Tibial nerve (tissue), 4 donors: Measurements from ENCODE around the gene PRPF6. TPM values are rescaled to one million over a fixed set of nuclear protein-coding genes. Genes with fewer than 3 reads are reported as not detected.

Source experiments
- DNase-seq, 2 donors: peaks; one replicate each; pipeline ENCODE4 v3.0.0-alpha.2; 2019; ENCODE audit warnings: low spot score in 2 of 2
- H3K27ac ChIP-seq, 4 donors: fragments of 200-600 bp; sonication (generic) in 3 of 4; one replicate each; pipeline ENCODE4 v1.5.1; 2017 to 2019; ENCODE audit warnings: mild to moderate bottlenecking in 1 of 4
- H3K27me3 ChIP-seq, 2 donors: fragments of 200-600 bp; sonication (generic) in 1 of 2; one replicate each; pipeline versions ENCODE4 v1.5.1 to v1.6.0; 2017 to 2019
- H3K36me3 ChIP-seq, 3 donors: fragments of 200-600 bp; sonication (generic); one replicate each; pipeline ENCODE4 v1.5.1; 2018 to 2019
- H3K4me1 ChIP-seq, 4 donors: fragments of 200-600 bp; sonication (generic) in 3 of 4; one replicate each; pipeline ENCODE4 v1.5.1; 2017 to 2019
- H3K4me3 ChIP-seq, 4 donors: fragments of 200-600 bp; sonication (generic) in 3 of 4; one replicate each; pipeline ENCODE4 v1.5.1; 2017 to 2019; ENCODE audit warnings: mild to moderate bottlenecking in 1 of 4, moderate library complexity in 1 of 4
- H3K9me3 ChIP-seq, 4 donors: fragments of 200-600 bp; sonication (generic) in 3 of 4; one replicate each; pipeline ENCODE4 v1.5.1; 2017 to 2019
- CTCF ChIP-seq, 5 experiments: fragments of 200-600 bp in 3 of 5; fragments of 450-650 bp in 2 of 5; sonication (generic) in 3 of 5; IDR thresholded peaks; one replicate each; pipeline ENCODE4 v1.5.1; 2016 to 2019; ENCODE audit warnings: antibody characterized with exemption in 5 of 5, mild to moderate bottlenecking in 3 of 5, moderate library complexity in 2 of 5
- EP300 ChIP-seq, 2 donors: sonication (generic); formaldehyde crosslinking; IDR thresholded peaks; one replicate each; pipeline ENCODE4 v1.6.1; 2017; ENCODE audit warnings: antibody characterized with exemption in 2 of 2, mild to moderate bottlenecking in 1 of 2
- POLR2A ChIP-seq, 2 donors: fragments of 450-650 bp; IDR thresholded peaks; one replicate each; pipeline ENCODE4 v1.6.1; 2017; ENCODE audit warnings: antibody characterized with exemption in 2 of 2, mild to moderate bottlenecking in 2 of 2, moderate library complexity in 2 of 2
- WGBS, 2 donors: methylation state at CpG; one replicate each; pipeline ENCODE4 v1.1.5; 2018; 5-methylcytosine and 5-hydroxymethylcytosine counted together
- total RNA-seq, 4 donors: library from RNA; depleted of rRNA; stranded (reverse); fragments of >200 nt; gene quantifications; one replicate each; pipeline ENCODE4 v1.1.0, GENCODE V29; 2016

PRPF6 gene
- total RNA-seq, 4 donors from 2014 or later: 70.5 to 77.0 (median 73.8) TPM

- peaks cover 0 to 39% (median 0%) of the 10 kb centered on the region in 3 donors for H3K36me3 ChIP-seq
- TF ChIP-seq EP300 (IDR thresholded peaks at IDR 0.05) (no peak), POLR2A (IDR thresholded peaks at IDR 0.05) (no peak), CTCF (IDR thresholded peaks at IDR 0.05) (no peak)
- H3K4me3 ChIP-seq: no peak overlapping the region
- WGBS, 2 donors: 45 to 49% methylated on average over 5 of the region's 5 CpGs
- H3K27me3 ChIP-seq: no peaks in the 10 kb centered on the region
- H3K27ac ChIP-seq: no peak overlapping the region
- no peak for DNase-seq
- no peaks in the 10 kb centered on the region for H3K9me3 ChIP-seq
- peaks cover 0 to 40% (median 20%) of the 10 kb centered on the region in 4 donors for H3K4me1 ChIP-seq
Observed at GRCh38 chr20:64065974-64066343, 85.0 kb downstream of the PRPF6 start.

GRCh38 chr20:64067005-64067632, 86.2 kb downstream of the PRPF6 start:
- Histone ChIP-seq H3K27me3 (no peaks in the 10 kb centered on the region), H3K27ac (no peak overlapping the region), H3K36me3 (peaks cover 0 to 50% (median 0%) of the 10 kb centered on the region in 3 donors), H3K9me3 (no peaks in the 10 kb centered on the region), H3K4me3 (no peak overlapping the region), H3K4me1 (peaks cover 0 to 39% (median 20%) of the 10 kb centered on the region in 4 donors)
- TF ChIP-seq POLR2A (IDR thresholded peaks at IDR 0.05) (no peak), EP300 (IDR thresholded peaks at IDR 0.05) (no peak), CTCF (IDR thresholded peaks at IDR 0.05) (no peak)
- WGBS, 2 donors: 65 to 66% methylated on average over 4 to 6 of the region's 6 CpGs
- no peak for DNase-seq

GRCh38 chr20:64067733-64068307, 86.9 kb downstream of the PRPF6 start:
- Histone ChIP-seq H3K4me3 (no peak overlapping the region), H3K36me3 (peaks cover 0 to 57% (median 0%) of the 10 kb centered on the region in 3 donors), H3K4me1 (peaks cover 0 to 33% (median 17%) of the 10 kb centered on the region in 4 donors), H3K9me3 (no peaks in the 10 kb centered on the region), H3K27me3 (no peaks in the 10 kb centered on the region), H3K27ac (no peak overlapping the region)
- no peak for TF ChIP-seq CTCF (IDR thresholded peaks at IDR 0.05)
- TF ChIP-seq EP300 (IDR thresholded peaks at IDR 0.05): no peak
- no peak for TF ChIP-seq POLR2A (IDR thresholded peaks at IDR 0.05)
- WGBS, 2 donors: 67 to 86% methylated on average over 3 to 8 of the region's 12 CpGs
- no peak for DNase-seq

- no peak for DNase-seq
- H3K36me3 ChIP-seq: peaks cover 0 to 64% (median 0%) of the 10 kb centered on the region in 3 donors
- WGBS, 2 donors: 74 to 78% methylated on average over 12 of the region's 12 CpGs
- no peak overlapping the region for H3K4me3 ChIP-seq
- H3K27me3 ChIP-seq: no peaks in the 10 kb centered on the region
- H3K9me3 ChIP-seq: no peaks in the 10 kb centered on the region
- TF ChIP-seq CTCF (IDR thresholded peaks at IDR 0.05) (no peak), POLR2A (IDR thresholded peaks at IDR 0.05) (no peak), EP300 (IDR thresholded peaks at IDR 0.05) (no peak)
- peaks cover 0 to 32% (median 17%) of the 10 kb centered on the region in 4 donors for H3K4me1 ChIP-seq
- H3K27ac ChIP-seq: no peak overlapping the region
Observed at GRCh38 chr20:64068386-64069208, 87.7 kb downstream of the PRPF6 start.

GRCh38 chr20:64069209-64069613, 88.3 kb downstream of the PRPF6 start:
- 83 to 89% methylated on average over 2 to 20 of the region's 20 CpGs for WGBS, 2 donors
- Histone ChIP-seq H3K27ac (no peak overlapping the region), H3K4me3 (no peak overlapping the region), H3K36me3 (peaks cover 0 to 70% (median 0%) of the 10 kb centered on the region in 3 donors), H3K27me3 (no peaks in the 10 kb centered on the region), H3K9me3 (no peaks in the 10 kb centered on the region), H3K4me1 (peaks cover 0 to 26% (median 11%) of the 10 kb centered on the region in 4 donors)
- TF ChIP-seq CTCF (IDR thresholded peaks at IDR 0.05) (no peak), EP300 (IDR thresholded peaks at IDR 0.05) (no peak), POLR2A (IDR thresholded peaks at IDR 0.05) (no peak)
- no peak for DNase-seq
